Panc1 (cell line): ENCODE data around the gene GFM1. TPM values are rescaled to one million over a fixed set of nuclear protein-coding genes. Genes with fewer than 3 reads are reported as not detected.

Experiments
- ATAC-seq: fragments of 200-7000 bp; cut with Tn5 transposase; 2 replicates; pipeline ENCODE4 v1.9.1; 2020; ENCODE audit warnings: mild to moderate bottlenecking, moderate library complexity
- BruUV-seq: library from RNA; stranded (reverse); fragments of 400-500 nt; replicated peaks from 2 replicates; lab custom pipeline; 2021; lab: Mats Ljungman, UMichigan
- CTCF ChIA-PET: fragments of 300-600 bp; sonication (Branson Sonifier 250); formaldehyde crosslinking; loops from one replicate; lab custom pipeline; 2022; ENCODE audit warnings: antibody characterized with exemption; lab: Charles Lee
- POLR2A ChIA-PET: fragments of 300-600 bp; sonication (Branson Sonifier 250); formaldehyde crosslinking; loops from one replicate; lab custom pipeline; 2022; ENCODE audit warnings: antibody characterized with exemption; lab: Charles Lee
- DNase-seq: peaks from one replicate; pipeline ENCODE4 v3.0.0-alpha.2; 2010; ENCODE audit warnings: low read depth, low spot score
- H3K27ac ChIP-seq: 2 replicates; pipeline ENCODE4 v1.5.1; 2011; ENCODE audit warnings: mild to moderate bottlenecking, low read length, inconsistent platforms
- H3K27me3 ChIP-seq: fragments of 200-500 bp; sonication (Bioruptor generic); 2 replicates; pipeline ENCODE4 v1.6.0; 2014; ENCODE audit warnings: low read length, inconsistent platforms; ENCODE audit not compliant: control insufficient read depth, insufficient read depth
- H3K36me3 ChIP-seq: fragments of 200-500 bp; sonication (Bioruptor generic); 2 replicates; pipeline ENCODE4 v1.5.1; 2014; ENCODE audit warnings: inconsistent platforms, mild to moderate bottlenecking, low read length, moderate library complexity; ENCODE audit not compliant: control insufficient read depth, insufficient read depth
- H3K4me1 ChIP-seq: 2 replicates; pipeline ENCODE4 v1.5.1; 2011; ENCODE audit warnings: inconsistent platforms, mild to moderate bottlenecking, low read length, moderate library complexity; ENCODE audit not compliant: control insufficient read depth, insufficient read depth
- H3K4me3 ChIP-seq, 2 experiments: 2 replicates each; pipeline ENCODE4 v1.5.1; 2011 to 2012; ENCODE audit warnings: low read depth in 2 of 2, low read length in 2 of 2, mild to moderate bottlenecking in 2 of 2, inconsistent platforms in 1 of 2, moderate library complexity in 1 of 2
- H3K9me3 ChIP-seq: fragments of 200-500 bp; sonication (Bioruptor generic); 2 replicates; pipeline ENCODE4 v1.5.1; 2014; ENCODE audit warnings: low read depth, mild to moderate bottlenecking, inconsistent platforms, low read length, moderate library complexity; ENCODE audit not compliant: control insufficient read depth, insufficient read depth
- POLR2AphosphoS5 ChIP-seq: IDR thresholded peaks from 2 replicates; pipeline ENCODE4 v1.6.1; 2012; ENCODE audit warnings: mild to moderate bottlenecking, low read depth, low read length, moderate library complexity
- REST ChIP-seq, 2 experiments: IDR thresholded peaks; 2 replicates each; pipeline ENCODE4 v1.6.1; 2011 to 2012; ENCODE audit warnings: low read depth in 2 of 2, control low read depth in 1 of 2, low read length in 1 of 2, mild to moderate bottlenecking in 1 of 2, moderate library complexity in 1 of 2; ENCODE audit not compliant: insufficient read depth in 1 of 2
- SIN3A ChIP-seq: IDR thresholded peaks from 2 replicates; pipeline ENCODE4 v1.6.1; 2012; ENCODE audit warnings: low read depth, mild to moderate bottlenecking, low read length, moderate library complexity, borderline replicate concordance; ENCODE audit not compliant: insufficient read depth
- TCF7L2 ChIP-seq: IDR thresholded peaks from 2 replicates; pipeline ENCODE4 v1.6.1; 2011; ENCODE audit warnings: mild to moderate bottlenecking, low read depth, low read length, inconsistent platforms
- in situ Hi-C: cut with HindIII; loops from 2 replicates; pipeline ENCODE4 v1.10.0; 2016; ENCODE audit warnings: low sequenced_read_pairs, low pct_unique_long_range_greater_than_20kb
- intact Hi-C: fragments of 100-400 bp; cut with micrococcal nuclease; formaldehyde crosslinking; loops from one replicate; pipeline ENCODE4 v1.10.0; 2022; ENCODE audit not compliant: unreplicated experiment
- total RNA-seq: library from RNA; stranded (reverse); gene quantifications from one replicate; pipeline ENCODE4 v1.2.1, GENCODE V29; 2021; ENCODE audit not compliant: unreplicated experiment
- TF ChIP-seq, protein P1 (sequence below): fragments of 450-650 bp; IDR thresholded peaks from 2 replicates; pipeline ENCODE4 v1.5.1; 2017; ENCODE audit warnings: mild to moderate bottlenecking

GFM1 gene
- total RNA-seq, 1 experiment from 2014 or later, result 59.3 TPM

DNA sequence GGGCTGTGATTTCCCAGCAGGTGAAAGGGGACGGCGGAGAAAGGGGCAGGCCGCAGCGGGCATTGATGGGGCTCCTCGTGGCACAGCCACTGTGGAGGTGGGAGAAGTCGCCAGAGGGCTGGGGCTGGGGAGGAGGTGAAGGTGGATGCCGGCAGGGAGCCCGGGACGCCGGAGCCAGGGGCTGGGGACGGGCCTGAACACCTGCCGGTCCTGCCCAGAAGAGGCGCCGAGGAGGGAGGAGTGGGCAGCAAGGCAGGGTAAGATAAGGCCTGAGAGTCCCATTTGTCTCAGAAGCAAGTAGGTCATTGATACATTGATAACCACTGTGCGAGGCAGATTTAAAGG is 88.5 kb downstream of the GFM1 start:
- H3K9me3 ChIP-seq, result peaks cover 5% of the 10 kb centered on the region; the same call in 1 of the 2 replicates
- POLR2A ChIA-PET, result no interaction called here
- peaks cover 17% of the 10 kb centered on the region for H3K4me1 ChIP-seq
- ATAC-seq (no peak), DNase-seq (no peak)
- no peaks in the 10 kb centered on the region for H3K27me3 ChIP-seq
- no peak overlapping the region for H3K4me3 ChIP-seq
- in situ Hi-C loops, result no loop called here
- intact Hi-C loops, result no loop called here
- no peaks in the 10 kb centered on the region for H3K36me3 ChIP-seq
- no TSS peak for BruUV-seq
- H3K27ac ChIP-seq, result no peak overlapping the region; the same call in 1 of the 2 replicates
- CTCF ChIA-PET, result no interaction called here
- TF ChIP-seq, protein P1, sequence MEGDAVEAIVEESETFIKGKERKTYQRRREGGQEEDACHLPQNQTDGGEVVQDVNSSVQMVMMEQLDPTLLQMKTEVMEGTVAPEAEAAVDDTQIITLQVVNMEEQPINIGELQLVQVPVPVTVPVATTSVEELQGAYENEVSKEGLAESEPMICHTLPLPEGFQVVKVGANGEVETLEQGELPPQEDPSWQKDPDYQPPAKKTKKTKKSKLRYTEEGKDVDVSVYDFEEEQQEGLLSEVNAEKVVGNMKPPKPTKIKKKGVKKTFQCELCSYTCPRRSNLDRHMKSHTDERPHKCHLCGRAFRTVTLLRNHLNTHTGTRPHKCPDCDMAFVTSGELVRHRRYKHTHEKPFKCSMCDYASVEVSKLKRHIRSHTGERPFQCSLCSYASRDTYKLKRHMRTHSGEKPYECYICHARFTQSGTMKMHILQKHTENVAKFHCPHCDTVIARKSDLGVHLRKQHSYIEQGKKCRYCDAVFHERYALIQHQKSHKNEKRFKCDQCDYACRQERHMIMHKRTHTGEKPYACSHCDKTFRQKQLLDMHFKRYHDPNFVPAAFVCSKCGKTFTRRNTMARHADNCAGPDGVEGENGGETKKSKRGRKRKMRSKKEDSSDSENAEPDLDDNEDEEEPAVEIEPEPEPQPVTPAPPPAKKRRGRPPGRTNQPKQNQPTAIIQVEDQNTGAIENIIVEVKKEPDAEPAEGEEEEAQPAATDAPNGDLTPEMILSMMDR, result no peak
- no peak for TF ChIP-seq SIN3A
- no peak for TF ChIP-seq POLR2AphosphoS5
- TF ChIP-seq TCF7L2, result no peak
- TF ChIP-seq REST (IDR thresholded peaks at IDR 0.05; ENCODE audit: insufficient read depth in 1 of 2, low read depth in 2 of 2, low read length in 1 of 2), result no peak

DNA sequence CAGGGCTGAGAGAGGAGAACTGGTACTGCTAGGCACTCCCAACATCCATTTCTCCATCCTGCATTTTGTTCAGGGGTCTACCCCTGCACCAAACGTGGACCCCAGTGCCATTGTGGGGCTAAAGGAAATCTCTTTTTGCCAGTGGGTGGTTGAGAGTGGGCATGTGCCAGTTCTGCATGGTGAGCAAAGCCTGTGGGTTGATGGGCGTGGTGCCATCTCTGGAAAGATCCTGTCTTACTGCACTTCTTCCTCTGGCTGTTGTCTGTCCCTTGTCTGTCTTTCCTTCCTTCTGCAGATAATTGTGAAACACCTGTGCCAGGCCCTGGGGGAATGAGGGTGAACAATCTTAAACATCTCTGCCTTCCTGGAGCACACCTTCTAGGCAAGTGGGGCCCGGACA is 89.3 kb downstream of the GFM1 start:
- Histone ChIP-seq H3K4me3 (no peak overlapping the region), H3K9me3 (peaks cover 5% of the 10 kb centered on the region; the same call in 1 of the 2 replicates), H3K36me3 (no peaks in the 10 kb centered on the region), H3K27me3 (no peaks in the 10 kb centered on the region), H3K4me1 (peaks cover 9% of the 10 kb centered on the region), H3K27ac (no peak overlapping the region)
- intact Hi-C loops, result no loop called here
- DNase-seq (no peak), ATAC-seq (no peak)
- BruUV-seq, result no TSS peak
- CTCF ChIA-PET, result no interaction called here
- POLR2A ChIA-PET, result no interaction called here
- TF ChIP-seq SIN3A (no peak), TCF7L2 (no peak), POLR2AphosphoS5 (no peak), REST (IDR thresholded peaks at IDR 0.05; ENCODE audit: insufficient read depth in 1 of 2, low read depth in 2 of 2, low read length in 1 of 2) (no peak)
- TF ChIP-seq, protein P1, result no peak
- in situ Hi-C loops, result no loop called here
